ENCODE measurements around the gene NBL1.

Gene NBL1

GRCh38 chr1:19680644-19681043 lies 36.5 kb downstream of the NBL1 start:
- Histone ChIP-seq H3K79me2 (no peaks in the 10 kb centered on the region), H3K4me3 (ENCODE audit: low read depth, low read length) (no peak overlapping the region), H3K27ac (no peak overlapping the region), H3K9ac (no peak overlapping the region), H2AFZ (no peak overlapping the region), H3K27me3 (ENCODE audit: control insufficient read depth, insufficient read depth, low read length) (no peaks in the 10 kb centered on the region), H3K9me3 (ENCODE audit: control insufficient read depth, low read length) (no peaks in the 10 kb centered on the region), H3K4me2 (ENCODE audit: low read length) (no peak overlapping the region), H3K4me1 (no peaks in the 10 kb centered on the region), H3K36me3 (ENCODE audit: control insufficient read depth, insufficient read depth, low read length) (no peaks in the 10 kb centered on the region)
- no peak for TF ChIP-seq CTCF (IDR thresholded peaks at IDR 0.05)

- H3K36me3 ChIP-seq (ENCODE audit: control insufficient read depth, insufficient read depth, low read length), result no peaks in the 10 kb centered on the region
- H3K79me2 ChIP-seq, result no peaks in the 10 kb centered on the region
- no peak overlapping the region for H3K27ac ChIP-seq
- H3K4me2 ChIP-seq (ENCODE audit: low read length), result no peak overlapping the region
- H3K27me3 ChIP-seq (ENCODE audit: control insufficient read depth, insufficient read depth, low read length), result no peaks in the 10 kb centered on the region
- H3K4me3 ChIP-seq (ENCODE audit: low read depth, low read length), result no peak overlapping the region
- H3K9me3 ChIP-seq (ENCODE audit: control insufficient read depth, low read length), result no peaks in the 10 kb centered on the region
- no peak for TF ChIP-seq CTCF (IDR thresholded peaks at IDR 0.05)
- no peaks in the 10 kb centered on the region for H3K4me1 ChIP-seq
- no peak overlapping the region for H2AFZ ChIP-seq
- no peak overlapping the region for H3K9ac ChIP-seq
Measured at GRCh38 chr1:19682257-19682656, 38.1 kb downstream of the NBL1 start.

GRCh38 chr1:19682901-19683300 lies 38.8 kb downstream of the NBL1 start:
- Histone ChIP-seq H3K9me3 (ENCODE audit: control insufficient read depth, low read length) (no peaks in the 10 kb centered on the region), H2AFZ (no peak overlapping the region), H3K36me3 (ENCODE audit: control insufficient read depth, insufficient read depth, low read length) (peaks cover 3% of the 10 kb centered on the region), H3K9ac (no peak overlapping the region), H3K27me3 (ENCODE audit: control insufficient read depth, insufficient read depth, low read length) (no peaks in the 10 kb centered on the region), H3K4me2 (ENCODE audit: low read length) (no peak overlapping the region), H3K4me1 (no peaks in the 10 kb centered on the region), H3K4me3 (ENCODE audit: low read depth, low read length) (no peak overlapping the region), H3K27ac (no peak overlapping the region), H3K79me2 (no peaks in the 10 kb centered on the region)
- no peak for TF ChIP-seq CTCF (IDR thresholded peaks at IDR 0.05)

GRCh38 chr1:19683351-19683750 lies 39.2 kb downstream of the NBL1 start:
- Histone ChIP-seq H3K27me3 (ENCODE audit: control insufficient read depth, insufficient read depth, low read length) (no peaks in the 10 kb centered on the region), H3K79me2 (no peaks in the 10 kb centered on the region), H3K4me2 (ENCODE audit: low read length) (no peak overlapping the region), H3K36me3 (ENCODE audit: control insufficient read depth, insufficient read depth, low read length) (peaks cover 3% of the 10 kb centered on the region), H3K27ac (no peak overlapping the region), H3K9ac (no peak overlapping the region), H3K9me3 (ENCODE audit: control insufficient read depth, low read length) (no peaks in the 10 kb centered on the region), H3K4me1 (no peaks in the 10 kb centered on the region), H3K4me3 (ENCODE audit: low read depth, low read length) (no peak overlapping the region), H2AFZ (no peak overlapping the region)
- no peak for TF ChIP-seq CTCF (IDR thresholded peaks at IDR 0.05)

- H3K27me3 ChIP-seq (ENCODE audit: control insufficient read depth, insufficient read depth, low read length), result no peaks in the 10 kb centered on the region
- H3K27ac ChIP-seq, result no peak overlapping the region
- H3K36me3 ChIP-seq (ENCODE audit: control insufficient read depth, insufficient read depth, low read length), result peaks cover 3% of the 10 kb centered on the region
- H3K4me2 ChIP-seq (ENCODE audit: low read length), result no peak overlapping the region
- no peak for TF ChIP-seq CTCF (IDR thresholded peaks at IDR 0.05)
- H3K9ac ChIP-seq, result no peak overlapping the region
- no peaks in the 10 kb centered on the region for H3K9me3 ChIP-seq (ENCODE audit: control insufficient read depth, low read length)
- no peak overlapping the region for H3K4me3 ChIP-seq (ENCODE audit: low read depth, low read length)
- H3K79me2 ChIP-seq, result no peaks in the 10 kb centered on the region
- H2AFZ ChIP-seq, result no peak overlapping the region
- H3K4me1 ChIP-seq, result no peaks in the 10 kb centered on the region
Measured at GRCh38 chr1:19684677-19685076, 40.6 kb downstream of the NBL1 start.

All from parathyroid adenoma (tissue), 2 donors.